Measurements from ENCODE around the gene IFNL3.

The IFNL3 gene

GRCh38 chr19:39257227-39257626 lies 12.4 kb upstream of the IFNL3 start:
- TF ChIP-seq CTCF (IDR thresholded peaks at IDR 0.05) = no peak

GRCh38 chr19:39254531-39255345 lies 9.9 kb upstream of the IFNL3 start:
- no peak for TF ChIP-seq CTCF (IDR thresholded peaks at IDR 0.05)

- TF ChIP-seq CTCF (IDR thresholded peaks at IDR 0.05) = no peak
Measured at GRCh38 chr19:39253374-39254149, 8.8 kb upstream of the IFNL3 start.

GRCh38 chr19:39252458-39252857 lies 7.7 kb upstream of the IFNL3 start:
- no peak for TF ChIP-seq CTCF (IDR thresholded peaks at IDR 0.05)

- no peak for TF ChIP-seq CTCF (IDR thresholded peaks at IDR 0.05)
Measured at GRCh38 chr19:39251846-39252245, 7.0 kb upstream of the IFNL3 start.

- no peak for TF ChIP-seq CTCF (IDR thresholded peaks at IDR 0.05)
Measured at GRCh38 chr19:39251081-39251480, 6.3 kb upstream of the IFNL3 start.

- TF ChIP-seq CTCF (IDR thresholded peaks at IDR 0.05) = no peak
Measured at GRCh38 chr19:39248806-39249205, 4.0 kb upstream of the IFNL3 start, which contains the start of gene IFNL4. Gene IFNL4, minus strand, starts transcription at chr19:39248856.
